Activated CD4-positive, CD25-positive, alpha-beta regulatory T cell treated with anti-CD3 and anti-CD28 coated beads, Interleukin-2, amount 50 U/mL, for 16 hours (primary cell): ENCODE measurements around the gene MYCL.
"Not testable (repeated sequence)": the region's sequence is repeated elsewhere in the genome, so short reads cannot be mapped to it uniquely, and the experiment has no call there.

Source experiments
- DNase-seq: peaks from one replicate; pipeline ENCODE4 v3.0.0-alpha.2; 2020; ENCODE audit warnings: low read depth, low spot score

MYCL gene

GRCh38 chr1:39890880-39891279, 10.8 kb downstream of the MYCL start:
- DNase-seq: no peak

GRCh38 chr1:39890273-39890672, 11.4 kb downstream of the MYCL start:
- DNase-seq: no peak

GRCh38 chr1:39886757-39887231, 14.9 kb downstream of the MYCL start:
- DNase-seq: no peak

- no peak for DNase-seq
Measured at GRCh38 chr1:39885516-39885915, 16.2 kb downstream of the MYCL start.

GRCh38 chr1:39882152-39882551, 19.6 kb downstream of the MYCL start:
- no peak for DNase-seq

GRCh38 chr1:39877980-39878956, 23.4 kb downstream of the MYCL start:
- no peak for DNase-seq

GRCh38 chr1:39877231-39877778, 24.4 kb downstream of the MYCL start:
- DNase-seq: no peak

GRCh38 chr1:39876144-39876543, 25.6 kb downstream of the MYCL start:
- DNase-seq: no peak

- no peak for DNase-seq
Measured at GRCh38 chr1:39872698-39873097, 29.0 kb downstream of the MYCL start.

GRCh38 chr1:39871796-39872195, 29.9 kb downstream of the MYCL start:
- DNase-seq: no peak

- not testable (repeated sequence) for DNase-seq
Measured at GRCh38 chr1:39871043-39871442, 30.7 kb downstream of the MYCL start.

GRCh38 chr1:39869538-39870112, 32.1 kb downstream of the MYCL start:
- not testable (repeated sequence) for DNase-seq

GRCh38 chr1:39866767-39867166, 35.0 kb downstream of the MYCL start:
- no peak for DNase-seq

- no peak for DNase-seq
Measured at GRCh38 chr1:39865762-39866161, 36.0 kb downstream of the MYCL start.

- DNase-seq: no peak
Measured at GRCh38 chr1:39863177-39863576, 38.5 kb downstream of the MYCL start.

- DNase-seq: no peak
Measured at GRCh38 chr1:39861003-39861402, 40.7 kb downstream of the MYCL start.

- no peak for DNase-seq
Measured at GRCh38 chr1:39859859-39860812, 41.6 kb downstream of the MYCL start.

GRCh38 chr1:39858315-39858714, 43.4 kb downstream of the MYCL start:
- DNase-seq: no peak

- no peak for DNase-seq
Measured at GRCh38 chr1:39857126-39857878, 44.4 kb downstream of the MYCL start.

- DNase-seq: no peak
Measured at GRCh38 chr1:39854738-39855137, 47.0 kb downstream of the MYCL start.

GRCh38 chr1:39854314-39854713, 47.4 kb downstream of the MYCL start:
- DNase-seq: no peak
